DMS79 (cell line): Measurements from ENCODE around the gene ITGB5.
"Not testable (repeated sequence)": the region's sequence is repeated elsewhere in the genome, so short reads cannot be mapped to it uniquely, and the experiment has no call there.

Experiments
- DNase-seq: peaks from one replicate; lab custom pipeline; 2025; lab: John Stamatoyannopoulos, UW

ITGB5 gene

DNA sequence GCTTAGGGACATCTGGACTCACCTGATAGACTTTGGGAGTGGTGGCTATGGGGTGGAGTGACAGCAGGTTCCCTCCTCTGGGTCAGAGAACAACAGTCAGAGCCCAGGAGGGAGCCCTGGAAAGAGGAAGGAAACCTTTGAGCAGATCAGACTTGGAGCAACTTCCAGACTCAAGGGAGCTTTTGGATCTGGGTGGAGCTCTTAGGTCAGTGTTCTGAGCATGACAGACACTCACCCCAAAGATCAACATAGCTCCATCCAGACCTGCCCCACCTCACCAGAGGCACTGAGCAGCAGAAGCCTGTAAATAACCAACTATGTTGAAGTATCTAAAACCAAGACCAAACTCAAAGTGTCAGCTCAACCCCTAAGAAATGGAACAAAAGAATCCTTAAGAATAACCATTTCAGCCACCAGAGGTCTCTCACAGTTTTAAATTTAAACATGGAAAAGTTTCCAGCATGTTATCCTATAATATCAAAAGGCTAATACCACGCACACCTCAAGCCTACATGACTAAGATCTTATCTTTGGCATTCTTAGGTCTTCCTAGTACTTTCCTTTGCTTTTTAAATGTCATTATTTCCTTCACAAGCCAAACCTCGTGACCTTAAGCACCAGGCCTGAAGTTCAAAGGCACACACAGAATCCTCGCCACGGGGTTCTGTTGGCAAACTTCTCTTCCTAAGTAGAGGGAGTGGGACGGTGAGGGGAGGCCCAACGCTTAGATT, 100.5 kb downstream of the ITGB5 start:
- DNase-seq: no peak

- no peak for DNase-seq
These were observed 101.2 kb downstream of the ITGB5 start for GRCh38 chr3:124785973-124786372.

DNA sequence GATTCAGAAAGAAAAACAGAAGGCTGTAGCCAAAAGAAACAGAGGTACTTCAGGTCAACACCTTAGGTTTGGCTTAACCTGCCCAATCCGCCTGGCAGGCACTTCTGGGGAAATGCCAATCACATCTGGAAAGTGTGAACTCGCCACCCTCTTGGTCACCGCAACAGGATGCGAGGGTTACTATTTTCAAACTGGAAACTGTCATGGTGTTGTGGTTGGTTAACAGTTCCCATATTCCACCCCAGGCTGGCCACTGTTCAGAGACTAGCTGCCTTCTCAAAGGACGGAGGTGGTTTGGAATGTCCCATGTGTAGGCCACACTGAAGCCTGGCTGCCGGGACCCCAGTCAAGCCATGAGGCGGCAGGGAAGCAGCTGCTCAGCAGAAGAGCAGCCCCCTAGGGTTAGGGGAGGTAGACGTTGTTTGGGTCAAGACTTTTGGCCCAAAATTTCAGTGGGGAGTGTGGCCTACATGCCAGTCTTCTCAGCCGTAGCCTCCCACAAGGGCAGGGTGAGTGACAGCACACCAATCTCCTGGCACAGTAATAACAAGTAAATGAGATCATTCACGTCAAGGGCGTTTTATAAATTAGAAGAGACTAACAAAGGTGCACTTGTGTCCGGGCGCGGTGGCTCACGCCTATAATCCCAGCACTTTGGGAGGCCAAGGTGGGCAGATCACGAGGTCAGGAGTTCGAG, 102.3 kb downstream of the ITGB5 start:
- no peak for DNase-seq

DNA sequence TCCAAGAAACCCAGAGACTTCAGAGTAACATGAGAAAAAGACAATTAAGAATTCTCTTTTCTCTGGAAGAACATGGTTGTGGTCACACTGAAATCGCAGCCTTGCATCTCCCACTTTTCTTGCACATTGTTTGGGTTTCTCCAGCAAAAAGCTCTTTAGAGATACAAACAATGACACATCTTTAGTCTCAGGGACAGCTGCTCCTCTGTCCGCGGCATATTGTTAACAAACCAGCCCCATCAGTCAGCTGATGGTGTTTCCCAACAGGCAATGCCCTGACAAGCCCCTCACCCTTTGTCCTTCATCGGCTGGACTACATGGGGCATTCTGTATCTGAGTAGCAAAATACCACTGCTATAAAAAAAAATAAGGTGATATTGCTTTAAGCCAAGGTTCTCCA, 103.5 kb downstream of the ITGB5 start:
- DNase-seq: no peak

- DNase-seq: not testable (repeated sequence)
These were observed 104.8 kb downstream of the ITGB5 start for GRCh38 chr3:124782377-124782712.

GRCh38 chr3:124781476-124782376, 105.4 kb downstream of the ITGB5 start:
- DNase-seq: no peak

DNA sequence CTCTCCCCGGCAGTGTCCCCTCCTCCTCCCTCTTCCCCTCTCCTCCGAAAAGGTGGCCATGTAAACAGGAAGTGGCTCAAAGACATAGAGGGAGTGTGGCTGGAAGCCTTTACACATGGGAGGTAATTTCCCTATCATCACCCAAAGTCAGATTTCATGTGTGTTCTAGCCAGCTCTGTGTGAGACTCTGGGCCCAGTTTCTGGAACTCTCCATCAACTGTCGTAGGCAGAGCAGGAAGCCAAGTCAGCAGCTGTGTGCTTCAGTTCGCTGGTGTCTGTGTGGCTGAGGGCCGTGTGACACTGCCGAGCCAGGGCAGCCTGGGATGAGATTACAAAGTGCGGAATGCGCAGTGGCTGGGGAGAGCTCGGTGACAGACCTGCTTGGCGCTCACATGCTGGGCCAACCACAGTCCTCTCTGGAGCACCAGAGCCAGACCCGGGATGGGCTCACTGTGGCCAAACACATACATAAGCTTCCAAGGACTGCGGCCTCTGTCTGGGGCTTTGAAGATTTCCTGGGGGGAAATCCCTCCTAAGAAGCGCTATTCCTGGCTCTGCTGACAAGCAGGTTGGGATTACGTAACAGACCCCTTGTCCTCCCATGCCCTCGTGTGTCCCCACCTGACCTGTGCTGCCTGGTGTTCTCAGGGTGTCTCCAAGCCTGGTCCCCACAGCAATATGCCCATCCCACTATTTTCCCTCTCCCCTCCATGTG, 106.2 kb downstream of the ITGB5 start:
- no peak for DNase-seq

DNA sequence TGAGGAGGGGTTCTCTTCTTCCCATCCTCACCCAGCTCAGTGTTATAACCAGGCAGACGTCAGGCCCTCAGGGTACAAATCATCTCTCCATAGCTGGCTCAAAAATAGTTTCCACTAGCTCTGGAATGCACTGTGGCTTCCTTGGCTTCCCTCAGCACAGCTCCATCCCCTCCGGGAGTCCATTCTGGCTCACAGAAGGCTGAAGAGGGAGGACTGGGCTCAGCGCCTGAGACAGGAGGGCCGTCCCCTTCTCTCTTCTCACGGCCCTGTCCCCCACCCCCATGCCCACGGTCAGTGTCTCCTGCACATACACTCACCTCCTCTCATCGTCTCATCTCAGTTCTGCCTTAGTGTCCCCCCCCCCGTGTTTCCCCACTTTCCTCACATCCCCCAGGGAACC, 106.8 kb downstream of the ITGB5 start:
- DNase-seq: no peak

DNA sequence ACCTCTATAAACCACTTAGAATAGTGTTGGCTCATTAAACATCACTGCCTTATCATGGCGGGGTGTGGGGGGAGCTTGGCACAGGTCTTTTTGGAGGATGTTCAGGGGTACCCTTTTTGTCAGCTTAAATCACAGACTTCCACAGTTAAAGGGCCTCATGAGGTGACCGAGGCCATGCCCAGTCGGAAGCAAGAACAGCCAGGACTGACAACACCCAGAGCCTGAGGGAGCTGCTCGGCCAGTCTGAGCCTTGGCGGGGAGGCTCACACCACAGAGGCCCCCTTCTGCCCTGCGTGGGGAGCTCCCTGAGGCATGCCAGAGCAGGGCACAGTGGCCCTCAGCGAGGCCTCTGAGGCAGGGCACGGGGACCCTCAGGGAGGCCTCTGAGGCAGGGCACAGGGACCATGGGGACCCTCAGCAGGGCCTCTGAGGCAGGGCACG, 107.4 kb downstream of the ITGB5 start:
- no peak for DNase-seq

DNA sequence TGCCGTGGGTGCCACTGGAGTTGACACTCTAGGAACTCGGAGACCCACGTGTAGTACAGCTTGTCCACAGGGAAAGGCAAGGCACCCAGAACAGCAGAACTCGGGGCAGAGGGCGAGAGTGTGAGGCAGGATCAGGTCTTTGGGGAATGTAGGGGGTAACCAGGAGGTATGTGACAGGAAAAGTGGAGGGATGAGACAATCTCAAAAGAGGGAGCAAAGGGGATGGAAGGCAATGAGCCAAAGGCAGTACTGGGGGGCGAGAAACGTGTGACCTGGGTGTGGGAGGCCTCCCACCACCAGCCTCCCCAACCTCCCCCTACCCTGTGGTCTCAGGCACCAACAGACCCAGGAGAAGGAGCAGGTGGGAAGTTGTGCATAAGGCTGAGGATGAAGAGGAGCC, 108.0 kb downstream of the ITGB5 start:
- no peak for DNase-seq

DNA sequence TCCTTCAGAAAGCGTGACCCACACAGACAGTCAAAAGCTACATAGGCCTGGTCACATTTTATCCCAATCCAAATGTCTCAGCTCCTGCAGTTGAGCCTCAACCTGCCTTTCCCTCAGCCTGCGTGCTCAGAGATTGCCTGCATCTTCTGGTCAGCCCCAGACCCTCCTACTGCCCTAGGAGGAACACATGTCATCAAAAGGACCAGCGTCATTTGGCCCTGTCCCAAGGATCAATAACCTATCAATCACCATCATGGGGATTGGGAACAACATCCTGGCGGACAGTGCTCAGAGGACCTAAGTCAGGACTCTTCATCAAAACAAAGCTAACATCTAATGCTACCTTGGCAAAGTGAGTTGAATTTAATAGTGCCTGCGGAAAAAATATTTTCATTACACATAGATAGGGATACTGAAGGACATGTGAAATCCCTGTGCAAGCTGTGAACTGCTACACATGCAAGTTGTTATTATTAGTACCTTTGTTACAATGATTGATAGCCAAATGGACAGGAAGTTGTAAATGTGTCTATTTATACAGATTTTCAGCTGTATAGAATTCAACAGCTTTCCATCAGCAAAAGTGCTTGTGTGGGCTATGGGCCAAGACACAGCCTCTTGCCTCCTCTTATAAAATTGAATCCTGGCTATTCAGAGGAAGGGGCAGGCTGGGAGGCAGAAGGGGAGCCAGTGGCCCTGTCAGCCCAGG, 109.2 kb downstream of the ITGB5 start:
- no peak for DNase-seq

GRCh38 chr3:124776856-124777255, 110.3 kb downstream of the ITGB5 start:
- DNase-seq: no peak

DNA sequence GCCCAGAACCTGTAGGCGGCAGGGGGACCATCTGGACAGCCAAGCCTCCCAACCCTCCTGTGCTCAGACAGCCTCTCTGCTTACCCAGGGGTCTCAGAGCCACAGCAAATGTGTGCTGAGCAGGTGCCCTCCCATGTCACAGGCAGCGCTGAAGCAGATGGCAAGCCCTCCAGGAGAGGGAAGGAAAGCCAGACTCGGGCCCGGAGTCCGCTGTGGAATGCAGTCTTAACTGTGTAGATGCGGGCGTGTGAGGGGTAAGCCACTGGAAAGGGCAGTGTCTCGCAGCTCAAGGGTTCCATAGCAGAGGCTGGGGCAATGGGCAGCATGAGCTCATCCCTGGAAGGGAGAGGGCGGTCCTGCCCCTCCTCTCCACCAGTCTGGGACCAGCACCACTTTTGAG, 111.3 kb downstream of the ITGB5 start:
- DNase-seq: no peak

DNA sequence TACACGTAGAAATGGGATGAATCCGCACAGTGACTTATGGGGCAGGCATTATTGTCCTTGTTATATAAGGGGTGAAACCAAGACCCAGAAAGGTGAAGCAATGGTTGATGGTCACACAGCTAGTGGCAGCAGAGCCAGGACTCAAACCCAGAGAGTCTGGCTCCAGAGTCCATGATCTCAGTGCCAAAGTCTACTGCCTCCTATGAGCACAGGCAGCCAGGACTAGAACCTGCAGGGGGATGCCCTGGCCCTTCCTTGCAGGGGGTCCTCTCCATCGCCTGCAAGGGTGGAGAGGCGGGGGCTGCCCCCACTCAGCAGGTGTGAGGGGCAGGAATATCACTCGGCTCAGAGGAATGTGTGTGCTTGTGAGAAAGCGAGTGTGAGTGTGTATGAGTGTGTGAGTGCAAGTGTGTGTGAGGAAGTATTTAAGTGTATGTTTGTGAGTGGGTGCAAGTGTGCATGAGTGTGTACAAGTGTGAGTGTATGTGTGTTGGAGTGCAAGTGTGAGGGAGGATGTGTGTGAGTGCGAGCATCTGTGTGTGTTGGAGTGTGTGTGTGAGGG, 112.2 kb downstream of the ITGB5 start:
- no peak for DNase-seq

GRCh38 chr3:124774327-124774718, 112.8 kb downstream of the ITGB5 start:
- no peak for DNase-seq

DNA sequence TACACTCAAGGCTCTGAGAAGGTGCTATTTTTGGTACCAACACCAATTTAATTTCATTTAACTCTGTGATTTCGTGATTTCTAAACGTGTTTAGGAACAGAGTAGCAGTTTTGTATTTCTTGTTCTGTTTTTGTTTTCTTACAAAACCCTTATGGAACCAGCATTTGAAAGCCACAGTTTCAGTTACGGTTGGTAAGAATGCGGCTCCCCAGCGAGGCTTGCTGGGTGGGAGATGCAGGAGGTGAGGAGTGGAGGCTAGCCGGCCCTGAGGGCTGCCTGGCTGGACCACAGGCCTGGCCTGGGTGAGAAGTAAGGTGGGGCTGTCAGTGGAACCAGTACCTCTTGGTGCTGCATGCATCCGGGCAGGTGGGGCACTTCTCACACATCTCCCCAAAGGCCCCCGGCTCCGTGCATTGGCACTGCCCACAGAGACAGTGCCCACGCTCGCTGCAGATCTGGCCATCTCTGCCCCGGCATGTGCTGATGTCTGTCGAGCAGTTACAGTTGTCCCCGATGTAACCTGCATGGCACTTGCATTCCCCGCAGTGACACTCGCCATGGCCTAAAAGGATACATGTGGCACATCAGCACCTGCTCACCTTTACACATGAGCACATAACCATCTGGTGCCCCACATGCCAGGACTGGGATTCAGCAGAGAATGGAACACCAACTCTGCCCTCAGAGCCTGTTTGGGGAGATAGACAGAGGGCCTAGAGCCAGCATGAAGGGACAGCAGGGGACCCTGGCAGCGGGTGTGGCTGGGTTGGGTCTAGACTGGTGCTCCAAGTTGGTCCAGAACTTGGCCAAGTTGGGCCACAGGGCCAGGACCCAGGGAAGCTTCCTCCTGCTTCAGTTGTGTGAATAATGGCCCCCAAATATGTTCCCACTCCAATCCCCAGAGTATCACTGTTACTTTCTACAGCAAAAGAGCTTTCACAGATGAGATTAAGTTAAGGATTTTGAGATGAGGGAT, 113.5 kb downstream of the ITGB5 start:
- DNase-seq: no peak

GRCh38 chr3:124772081-124772831, 114.9 kb downstream of the ITGB5 start:
- no peak for DNase-seq

DNA sequence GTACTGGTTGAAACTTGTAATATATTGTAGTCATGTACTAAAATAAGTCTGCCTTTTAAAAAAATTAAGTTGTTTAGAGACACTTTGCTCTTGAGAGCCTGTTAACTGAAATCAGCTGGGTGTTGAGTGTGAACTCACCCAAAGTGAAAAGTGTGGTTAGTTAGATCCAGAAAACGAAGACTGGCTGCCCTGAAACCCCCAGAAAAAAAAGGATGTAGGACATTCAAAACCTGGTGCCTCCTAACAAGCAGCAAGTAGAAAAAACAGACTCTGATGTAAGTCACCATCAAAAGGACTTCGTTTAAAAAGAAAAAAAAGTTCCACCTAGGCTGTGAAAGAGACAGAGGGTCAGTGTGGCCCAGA, 116.1 kb downstream of the ITGB5 start:
- no peak for DNase-seq

DNA sequence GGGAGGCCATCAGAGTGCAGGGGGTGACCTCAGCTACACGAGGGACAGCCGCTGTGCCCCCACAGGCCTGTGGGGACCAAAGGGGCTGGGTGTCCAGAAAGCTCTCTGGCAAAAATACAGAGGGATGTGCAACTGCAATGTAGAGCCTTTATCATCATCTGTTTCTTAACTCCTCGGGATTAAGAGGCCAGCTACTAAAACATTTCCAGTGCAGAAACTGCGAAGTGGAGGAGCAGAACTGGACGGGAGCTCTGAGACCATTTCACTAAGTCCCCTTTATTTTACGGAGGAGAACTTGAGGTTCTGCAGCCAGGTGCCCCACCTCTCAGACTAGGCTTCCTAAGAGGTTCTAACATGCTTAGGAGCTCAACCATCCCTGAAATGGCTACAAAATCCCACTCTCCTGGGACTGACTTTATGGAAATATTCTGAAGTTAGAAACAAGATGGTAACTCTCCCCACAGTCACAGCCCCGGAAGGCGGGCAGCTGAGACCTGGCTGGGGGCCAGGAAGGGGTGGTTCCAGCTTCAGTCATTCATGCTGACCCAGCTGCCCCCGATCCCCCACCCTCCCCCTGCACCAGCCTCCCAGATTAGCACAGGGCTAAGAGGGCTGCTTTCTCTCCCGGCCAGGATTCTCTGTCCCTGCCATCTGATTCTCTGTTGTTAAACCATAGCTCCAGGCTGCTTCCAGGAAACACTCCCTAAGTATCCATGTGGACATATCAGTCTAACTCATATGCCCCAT, 116.7 kb downstream of the ITGB5 start:
- peak; percentile 38 for DNase-seq
